BE2C (cell line): Measurements from ENCODE around the gene CPS1.

Source experiments
- DNase-seq: peaks from one replicate; pipeline ENCODE4 v3.0.0-alpha.2; 2020
- H3K27me3 ChIP-seq: fragments of 250-450 bp; sonication (Bioruptor Pico); 2 replicates; pipeline ENCODE4 v1.5.1; 2020; ENCODE audit warnings: mild to moderate bottlenecking
- H3K36me3 ChIP-seq: fragments of 250-450 bp; sonication (Bioruptor Pico); 2 replicates; pipeline ENCODE4 v1.5.1; 2020; ENCODE audit warnings: mild to moderate bottlenecking
- H3K4me1 ChIP-seq: fragments of 250-450 bp; sonication (Bioruptor Pico); 2 replicates; pipeline ENCODE4 v1.5.1; 2020
- H3K4me3 ChIP-seq: 2 replicates; pipeline ENCODE4 v1.5.1; 2011; ENCODE audit warnings: low read depth, low read length
- H3K9me3 ChIP-seq: fragments of 250-450 bp; sonication (Bioruptor Pico); 2 replicates; pipeline ENCODE4 v1.5.1; 2020
- TF ChIP-seq, protein P1 (sequence below): IDR thresholded peaks from 2 replicates; pipeline ENCODE4 v1.5.1; 2012; ENCODE audit warnings: mild to moderate bottlenecking, low read depth, low read length

The CPS1 gene

GRCh38 chr2:210541290-210541902 lies 15.0 kb upstream of the CPS1 start:
- Histone ChIP-seq H3K4me1 (no peaks in the 10 kb centered on the region), H3K9me3 (no peaks in the 10 kb centered on the region), H3K4me3 (no peak overlapping the region), H3K36me3 (no peaks in the 10 kb centered on the region), H3K27me3 (no peaks in the 10 kb centered on the region)
- TF ChIP-seq, protein P1, sequence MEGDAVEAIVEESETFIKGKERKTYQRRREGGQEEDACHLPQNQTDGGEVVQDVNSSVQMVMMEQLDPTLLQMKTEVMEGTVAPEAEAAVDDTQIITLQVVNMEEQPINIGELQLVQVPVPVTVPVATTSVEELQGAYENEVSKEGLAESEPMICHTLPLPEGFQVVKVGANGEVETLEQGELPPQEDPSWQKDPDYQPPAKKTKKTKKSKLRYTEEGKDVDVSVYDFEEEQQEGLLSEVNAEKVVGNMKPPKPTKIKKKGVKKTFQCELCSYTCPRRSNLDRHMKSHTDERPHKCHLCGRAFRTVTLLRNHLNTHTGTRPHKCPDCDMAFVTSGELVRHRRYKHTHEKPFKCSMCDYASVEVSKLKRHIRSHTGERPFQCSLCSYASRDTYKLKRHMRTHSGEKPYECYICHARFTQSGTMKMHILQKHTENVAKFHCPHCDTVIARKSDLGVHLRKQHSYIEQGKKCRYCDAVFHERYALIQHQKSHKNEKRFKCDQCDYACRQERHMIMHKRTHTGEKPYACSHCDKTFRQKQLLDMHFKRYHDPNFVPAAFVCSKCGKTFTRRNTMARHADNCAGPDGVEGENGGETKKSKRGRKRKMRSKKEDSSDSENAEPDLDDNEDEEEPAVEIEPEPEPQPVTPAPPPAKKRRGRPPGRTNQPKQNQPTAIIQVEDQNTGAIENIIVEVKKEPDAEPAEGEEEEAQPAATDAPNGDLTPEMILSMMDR = no peak
- DNase-seq = peak; percentile 28

DNA sequence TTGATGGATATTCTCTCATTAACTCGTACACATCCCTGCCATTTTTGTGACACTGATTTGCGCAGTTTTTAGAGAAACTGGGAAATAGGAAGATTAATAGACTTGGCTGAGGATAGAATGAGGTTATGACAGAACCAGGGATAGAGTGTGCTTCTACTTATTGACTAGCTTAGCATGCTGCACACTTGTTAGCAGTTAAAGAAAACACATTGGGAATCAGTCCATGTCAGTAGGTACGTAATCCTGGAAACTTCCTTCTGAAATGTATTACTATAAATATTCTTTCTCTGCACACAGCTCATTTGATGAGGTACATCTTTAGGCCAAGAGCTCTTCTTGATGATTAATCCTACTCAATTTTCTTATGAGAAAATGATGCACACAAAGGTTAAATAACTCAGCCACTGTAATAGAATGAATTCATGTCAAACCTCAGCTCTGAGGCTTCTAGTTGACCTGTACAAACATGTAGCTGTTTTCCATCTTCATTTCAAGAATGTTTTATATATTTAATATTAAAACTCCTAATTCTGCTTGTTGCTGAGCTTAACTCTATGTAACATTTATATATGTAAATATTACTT lies 12.3 kb upstream of the CPS1 start:
- H3K4me1 ChIP-seq = no peaks in the 10 kb centered on the region
- no peak for DNase-seq
- H3K9me3 ChIP-seq = no peaks in the 10 kb centered on the region
- no peaks in the 10 kb centered on the region for H3K36me3 ChIP-seq
- TF ChIP-seq, protein P1 = no peak
- H3K27me3 ChIP-seq = no peaks in the 10 kb centered on the region
- H3K4me3 ChIP-seq = no peak overlapping the region

- H3K27me3 ChIP-seq = no peaks in the 10 kb centered on the region
- no peak overlapping the region for H3K4me3 ChIP-seq
- TF ChIP-seq, protein P1 = no peak
- no peak for DNase-seq
- H3K36me3 ChIP-seq = no peaks in the 10 kb centered on the region
- H3K4me1 ChIP-seq = no peaks in the 10 kb centered on the region
- no peaks in the 10 kb centered on the region for H3K9me3 ChIP-seq
Measured at GRCh38 chr2:210544831-210545230, 11.6 kb upstream of the CPS1 start.

- no peaks in the 10 kb centered on the region for H3K4me1 ChIP-seq
- no peaks in the 10 kb centered on the region for H3K36me3 ChIP-seq
- no peak overlapping the region for H3K4me3 ChIP-seq
- DNase-seq = peak; percentile 19
- no peaks in the 10 kb centered on the region for H3K27me3 ChIP-seq
- TF ChIP-seq, protein P1 = no peak
- no peaks in the 10 kb centered on the region for H3K9me3 ChIP-seq
Measured at GRCh38 chr2:210546424-210547208, 9.8 kb upstream of the CPS1 start.

DNA sequence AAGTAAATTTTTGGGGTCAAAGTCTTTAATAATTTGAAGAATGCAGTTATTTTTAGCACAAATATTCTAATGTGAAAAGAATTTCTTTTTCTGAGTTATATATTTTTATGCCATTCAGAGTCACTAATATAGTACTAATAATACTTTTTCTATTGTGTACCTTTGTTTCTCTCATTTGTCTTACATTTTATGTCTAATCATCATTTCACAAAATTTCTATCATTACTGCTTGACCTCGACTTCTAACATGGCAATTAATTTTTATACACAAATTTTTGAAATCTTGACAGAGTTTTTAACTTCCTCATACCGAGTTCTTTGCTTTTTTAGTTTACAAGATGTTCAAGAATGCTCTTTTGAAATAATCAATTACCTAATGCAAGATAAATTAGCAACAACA lies 8.4 kb upstream of the CPS1 start:
- Histone ChIP-seq H3K9me3 (no peaks in the 10 kb centered on the region), H3K27me3 (no peaks in the 10 kb centered on the region), H3K4me3 (no peak overlapping the region), H3K4me1 (no peaks in the 10 kb centered on the region), H3K36me3 (no peaks in the 10 kb centered on the region)
- DNase-seq = no peak
- TF ChIP-seq, protein P1 = no peak

GRCh38 chr2:210548878-210549384 lies 7.5 kb upstream of the CPS1 start:
- no peak overlapping the region for H3K4me3 ChIP-seq

More at GRCh38 chr2:210548878-210549384, 7.5 kb upstream of the CPS1 start:
- Histone ChIP-seq H3K27me3 (no peaks in the 10 kb centered on the region), H3K4me1 (no peaks in the 10 kb centered on the region), H3K9me3 (no peaks in the 10 kb centered on the region), H3K36me3 (no peaks in the 10 kb centered on the region)
- no peak for DNase-seq
- TF ChIP-seq, protein P1 = no peak
